Muscle layer of colon (tissue), 2 donors: Measurements from ENCODE around the gene B3GLCT.
"Not testable (repeated sequence)": the region's sequence is repeated elsewhere in the genome, so short reads cannot be mapped to it uniquely, and the experiment has no call there.

ENCODE experiments used
- H3K27ac ChIP-seq: one replicate; pipeline ENCODE4 v1.7.0; 2013; ENCODE audit warnings: low read depth, mild to moderate bottlenecking, low read length, moderate library complexity
- H3K27me3 ChIP-seq, 2 donors: one replicate each; pipeline ENCODE4 v1.7.0; 2013; ENCODE audit warnings: low read length in 2 of 2, mild to moderate bottlenecking in 2 of 2; ENCODE audit not compliant: insufficient read depth in 2 of 2, control insufficient read depth in 1 of 2
- H3K36me3 ChIP-seq: one replicate; pipeline ENCODE4 v1.7.0; 2013; ENCODE audit warnings: mild to moderate bottlenecking, low read length; ENCODE audit not compliant: insufficient read depth
- H3K4me1 ChIP-seq: one replicate; pipeline ENCODE4 v1.7.0; 2013; ENCODE audit warnings: mild to moderate bottlenecking, low read length; ENCODE audit not compliant: insufficient read depth
- H3K4me3 ChIP-seq, 2 donors: one replicate each; pipeline ENCODE4 v1.7.0; 2013; ENCODE audit warnings: low read length in 2 of 2, low read depth in 1 of 2, mild to moderate bottlenecking in 1 of 2, moderate library complexity in 1 of 2
- H3K9ac ChIP-seq: one replicate; pipeline ENCODE4 v1.7.0; 2013; ENCODE audit warnings: low read length
- H3K9me3 ChIP-seq: one replicate; pipeline ENCODE4 v1.7.0; 2013; ENCODE audit warnings: mild to moderate bottlenecking, low read length
- donor health status: abdominal sarcoma.
- donor health status: Adenocarcinoma of cecum.

The B3GLCT gene

DNA sequence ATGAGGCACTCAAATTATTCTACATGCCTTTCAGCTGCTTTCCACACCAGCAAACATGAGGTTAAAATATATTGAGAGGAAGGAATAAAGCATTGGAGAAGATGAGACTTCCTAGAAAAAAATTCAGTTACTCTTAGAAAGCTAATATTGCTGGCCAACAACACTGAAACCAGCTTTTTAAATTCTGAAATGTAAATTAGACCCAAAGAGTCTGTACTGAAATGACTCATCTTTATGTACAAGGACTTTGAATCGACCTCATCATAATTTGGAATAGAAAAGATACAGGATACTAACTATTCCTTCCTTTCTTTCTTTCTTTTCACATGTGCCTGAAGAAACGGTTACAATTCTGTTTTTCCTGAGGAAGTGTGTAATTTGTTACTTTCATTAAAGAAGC is 31.6 kb upstream of the B3GLCT start:
- no peaks in the 10 kb centered on the region for H3K36me3 ChIP-seq
- H3K4me3 ChIP-seq: no peak overlapping the region
- H3K4me1 ChIP-seq: peaks cover under 1% of the 10 kb centered on the region
- no peak overlapping the region for H3K9ac ChIP-seq
- no peak overlapping the region for H3K27ac ChIP-seq
- no peaks in the 10 kb centered on the region for H3K9me3 ChIP-seq
- H3K27me3 ChIP-seq: no peaks in the 10 kb centered on the region

DNA sequence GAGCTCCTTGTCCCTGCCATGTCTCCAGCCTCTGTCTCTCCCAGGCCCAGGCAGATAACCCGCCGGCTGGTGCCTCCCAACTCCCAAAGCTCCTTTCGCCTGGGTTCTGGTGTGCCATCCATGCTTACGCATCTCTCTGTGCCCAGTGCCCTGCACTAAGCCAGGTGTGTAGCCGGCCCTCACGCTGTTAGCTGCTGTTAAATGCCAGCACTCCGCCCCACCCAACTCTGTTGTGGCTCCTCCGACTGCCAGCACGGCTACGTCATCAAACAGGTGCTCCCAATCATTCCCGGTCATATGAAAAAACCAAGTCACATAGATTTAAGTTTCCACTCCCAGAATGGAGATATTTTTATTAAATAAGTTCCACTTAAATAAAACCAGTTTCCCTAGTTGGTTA is 31.0 kb upstream of the B3GLCT start:
- no peak overlapping the region for H3K4me3 ChIP-seq
- H3K27me3 ChIP-seq: no peaks in the 10 kb centered on the region

DNA sequence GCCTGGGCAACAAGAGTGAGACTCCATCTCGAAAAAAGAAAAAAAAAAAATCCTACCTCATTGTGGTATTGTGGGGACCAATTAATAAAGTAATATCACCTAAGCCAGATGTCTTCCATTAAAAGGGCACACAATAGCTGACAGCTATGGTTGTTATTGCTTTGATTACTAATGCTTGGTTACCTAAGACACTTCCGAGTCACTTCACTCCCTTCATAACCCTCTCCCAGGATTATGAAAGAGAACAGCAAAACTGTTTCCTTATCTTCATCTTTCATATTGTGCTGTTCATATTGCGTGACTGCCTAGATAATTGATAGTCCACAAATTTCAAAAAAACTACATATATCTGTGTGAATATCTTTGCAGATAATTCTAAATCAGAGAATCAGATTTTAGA is 27.8 kb upstream of the B3GLCT start:
- Histone ChIP-seq H3K4me1 (no peaks in the 10 kb centered on the region), H3K27ac (no peak overlapping the region), H3K9me3 (no peaks in the 10 kb centered on the region), H3K4me3 (no peak overlapping the region), H3K27me3 (no peaks in the 10 kb centered on the region), H3K36me3 (no peaks in the 10 kb centered on the region), H3K9ac (no peak overlapping the region)

More for the DNA sequence above, 31.0 kb upstream of the B3GLCT start:
- no peaks in the 10 kb centered on the region for H3K36me3 ChIP-seq
- H3K27ac ChIP-seq: no peak overlapping the region
- H3K9ac ChIP-seq: no peak overlapping the region
- H3K9me3 ChIP-seq: no peaks in the 10 kb centered on the region
- no peaks in the 10 kb centered on the region for H3K4me1 ChIP-seq

DNA sequence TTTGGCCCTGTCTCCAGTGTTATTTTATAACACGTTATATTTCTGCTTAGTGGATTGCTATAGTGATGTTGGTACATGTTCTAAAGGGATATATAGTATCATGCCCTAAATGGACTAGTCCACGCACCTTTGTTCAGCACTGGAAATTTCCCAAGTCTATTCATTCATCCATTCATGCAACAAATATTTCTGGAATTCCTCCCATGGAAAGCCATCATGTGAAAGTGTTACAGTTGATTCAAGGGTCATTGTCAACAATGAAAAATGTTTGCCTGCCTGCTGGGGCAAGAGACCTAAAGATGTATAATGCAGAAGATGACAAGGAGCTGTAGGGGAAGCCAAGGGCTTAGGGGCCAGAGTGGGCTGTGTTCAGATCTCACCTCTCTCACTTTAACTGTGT is 27.2 kb upstream of the B3GLCT start:
- Histone ChIP-seq H3K36me3 (no peaks in the 10 kb centered on the region), H3K4me1 (no peaks in the 10 kb centered on the region), H3K9ac (no peak overlapping the region), H3K27ac (no peak overlapping the region), H3K4me3 (no peak overlapping the region), H3K9me3 (no peaks in the 10 kb centered on the region), H3K27me3 (no peaks in the 10 kb centered on the region)

DNA sequence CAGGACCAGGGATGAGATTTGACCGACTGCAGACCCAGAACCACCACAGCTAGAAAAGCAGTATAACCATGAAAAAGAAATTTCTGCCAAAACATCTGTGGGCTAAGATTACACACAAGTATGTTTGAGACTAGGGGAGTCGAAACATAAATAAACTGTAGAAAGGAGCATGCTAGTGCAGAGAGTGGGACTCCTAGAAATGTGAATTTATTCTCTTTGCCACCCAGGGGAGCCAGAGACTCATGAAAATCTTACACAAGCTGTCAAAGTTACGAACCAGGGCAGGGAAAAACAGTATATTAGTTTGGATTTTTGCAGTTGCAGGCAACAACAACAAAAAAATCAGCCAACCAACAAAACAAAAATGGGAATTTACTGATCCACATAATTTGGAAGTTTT is 25.8 kb upstream of the B3GLCT start:
- no peak overlapping the region for H3K9ac ChIP-seq
- H3K4me1 ChIP-seq: no peaks in the 10 kb centered on the region
- no peaks in the 10 kb centered on the region for H3K36me3 ChIP-seq
- no peak overlapping the region for H3K27ac ChIP-seq
- H3K27me3 ChIP-seq: no peaks in the 10 kb centered on the region
- H3K9me3 ChIP-seq: no peaks in the 10 kb centered on the region
- no peak overlapping the region for H3K4me3 ChIP-seq

DNA sequence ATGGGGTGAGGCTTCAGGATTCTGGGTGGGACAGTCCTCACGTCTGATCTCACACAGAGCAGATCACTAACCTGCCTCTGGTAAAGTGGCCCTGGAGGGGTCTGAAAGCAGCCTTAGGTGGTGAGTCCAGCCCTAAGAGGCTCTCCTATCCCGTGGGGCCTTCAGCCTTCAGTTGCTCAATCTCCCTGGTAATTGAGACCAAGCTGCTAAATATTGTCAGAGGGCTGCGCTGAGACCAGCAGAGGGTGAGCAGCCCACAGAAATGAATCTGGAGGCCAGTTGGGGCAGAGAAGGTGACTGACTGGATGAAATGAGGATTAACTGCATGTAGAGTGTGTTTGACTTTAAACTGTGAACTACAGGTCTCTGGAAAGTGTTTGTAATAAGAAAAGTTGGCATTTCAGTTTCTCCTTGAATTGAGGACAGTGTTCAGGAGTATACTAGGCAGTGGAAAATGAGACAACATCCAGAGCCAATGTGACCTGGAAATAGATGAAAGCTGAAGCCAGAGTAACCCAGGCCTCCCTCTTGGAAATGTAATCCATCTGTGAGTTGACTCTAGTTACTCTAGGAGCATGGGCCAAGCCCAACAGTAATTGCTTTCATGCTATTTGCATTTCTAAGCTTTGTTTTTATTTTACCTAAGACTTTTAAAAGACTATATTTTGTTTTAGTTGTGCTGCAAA is 23.8 kb upstream of the B3GLCT start:
- Histone ChIP-seq H3K27ac (no peak overlapping the region), H3K9me3 (no peaks in the 10 kb centered on the region), H3K9ac (no peak overlapping the region), H3K36me3 (no peaks in the 10 kb centered on the region), H3K4me1 (no peaks in the 10 kb centered on the region), H3K27me3 (no peaks in the 10 kb centered on the region), H3K4me3 (no peak overlapping the region)

DNA sequence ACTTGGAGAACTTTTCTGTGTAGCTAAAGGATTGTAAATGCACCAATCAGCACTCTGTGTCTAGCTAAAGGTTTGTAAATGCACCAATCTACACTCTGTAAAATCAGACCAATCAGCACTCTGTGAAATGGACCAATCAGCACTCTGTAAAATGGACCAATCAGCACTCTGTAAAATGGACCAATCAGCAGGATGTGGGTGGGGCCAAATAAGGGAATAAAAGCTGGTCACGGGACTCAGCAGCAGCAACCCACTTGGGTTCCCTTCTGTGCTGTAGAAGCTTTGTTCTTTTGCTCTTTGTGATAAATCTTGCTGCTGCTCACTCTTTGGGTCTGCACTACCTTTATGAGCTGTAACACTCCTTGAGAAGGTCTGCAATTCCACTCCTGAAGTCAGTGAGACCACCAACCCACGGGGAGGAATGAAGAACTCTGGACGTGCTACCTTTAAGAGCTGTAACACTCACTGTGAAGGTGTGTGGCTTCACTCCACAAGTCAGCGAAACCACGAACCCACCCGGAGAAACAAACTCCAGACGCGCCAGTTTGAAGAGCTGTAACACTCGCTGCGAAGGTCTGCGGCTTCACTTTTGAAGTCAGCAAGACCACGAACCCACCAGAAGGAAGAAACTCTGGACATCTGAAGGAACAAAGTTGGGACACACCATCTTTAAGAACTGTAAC is 21.8 kb upstream of the B3GLCT start:
- not testable (repeated sequence) for H3K4me3 ChIP-seq, H3K4me1 ChIP-seq, H3K27ac ChIP-seq, H3K27me3 ChIP-seq, H3K36me3 ChIP-seq, H3K9ac ChIP-seq, H3K9me3 ChIP-seq

DNA sequence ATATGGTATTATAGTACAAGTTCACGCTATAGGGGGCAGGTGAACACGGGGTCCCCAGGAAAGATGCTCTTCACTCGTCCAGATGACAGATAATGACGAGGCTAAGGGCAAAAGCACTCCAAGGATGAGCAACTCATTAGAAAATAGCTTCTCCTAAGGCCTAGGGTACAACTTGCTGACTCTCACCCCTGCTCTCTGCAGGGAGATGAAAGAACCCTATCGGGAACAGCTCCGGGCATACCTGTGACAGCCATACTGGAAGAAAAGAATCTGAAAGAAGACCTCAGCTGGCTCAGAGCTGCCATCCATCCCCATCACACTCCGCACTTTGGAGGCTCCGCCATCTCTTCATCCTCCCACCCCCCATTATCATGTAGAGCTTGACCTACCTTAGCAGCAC is 20.5 kb upstream of the B3GLCT start:
- Histone ChIP-seq H3K9me3 (no peaks in the 10 kb centered on the region), H3K27ac (no peak overlapping the region), H3K4me1 (no peaks in the 10 kb centered on the region)

DNA sequence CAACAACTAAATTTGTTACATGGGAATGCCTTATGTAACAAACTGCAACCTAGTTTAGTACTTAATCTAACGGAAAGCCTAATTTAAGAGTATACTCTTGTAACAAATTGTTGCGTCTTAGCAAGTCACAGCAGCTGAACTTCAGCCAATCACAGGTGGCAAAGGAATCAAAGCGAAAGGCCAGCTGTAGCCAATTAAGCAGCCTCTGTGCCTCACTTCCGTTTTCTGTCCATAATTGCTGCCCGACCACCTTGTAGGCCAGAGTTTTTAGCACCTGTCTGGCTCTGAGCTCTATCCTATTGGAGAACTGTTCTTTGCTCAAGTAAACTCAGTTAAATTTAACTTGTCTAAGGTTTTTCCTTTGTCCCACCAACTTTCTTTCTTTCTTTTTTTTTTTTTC is 20.0 kb upstream of the B3GLCT start:
- H3K9ac ChIP-seq: no peak overlapping the region
- H3K27me3 ChIP-seq: no peaks in the 10 kb centered on the region
- H3K4me3 ChIP-seq: no peak overlapping the region
- no peak overlapping the region for H3K27ac ChIP-seq
- no peaks in the 10 kb centered on the region for H3K9me3 ChIP-seq
- H3K4me1 ChIP-seq: no peaks in the 10 kb centered on the region
- H3K36me3 ChIP-seq: no peaks in the 10 kb centered on the region

More for the DNA sequence above, 20.5 kb upstream of the B3GLCT start:
- no peaks in the 10 kb centered on the region for H3K36me3 ChIP-seq
- H3K4me3 ChIP-seq: no peak overlapping the region
- no peak overlapping the region for H3K9ac ChIP-seq
- no peaks in the 10 kb centered on the region for H3K27me3 ChIP-seq

DNA sequence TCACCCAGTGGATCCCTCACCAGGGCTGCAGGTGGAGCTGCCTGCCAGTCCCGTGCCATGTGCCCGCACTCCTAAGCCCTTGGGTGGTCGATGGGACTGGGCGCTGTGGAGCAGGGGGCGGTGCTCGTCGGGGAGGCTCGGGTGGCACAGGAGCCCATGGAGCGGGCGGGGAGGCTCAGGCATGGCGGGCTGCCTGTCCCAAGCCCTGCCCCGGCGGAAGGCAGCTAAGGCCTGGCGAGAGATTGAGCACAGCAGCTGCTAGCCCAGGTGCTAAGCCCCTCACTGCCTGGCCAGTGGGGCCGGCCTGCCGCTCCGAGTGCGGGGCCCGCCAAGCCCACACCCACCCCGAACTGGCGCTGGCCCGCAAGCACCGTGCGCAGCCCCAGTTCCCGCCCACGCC is 16.8 kb upstream of the B3GLCT start:
- Histone ChIP-seq H3K4me3 (no peak overlapping the region), H3K4me1 (no peaks in the 10 kb centered on the region), H3K27me3 (no peaks in the 10 kb centered on the region), H3K27ac (no peak overlapping the region), H3K36me3 (no peaks in the 10 kb centered on the region), H3K9ac (no peak overlapping the region), H3K9me3 (no peaks in the 10 kb centered on the region)

DNA sequence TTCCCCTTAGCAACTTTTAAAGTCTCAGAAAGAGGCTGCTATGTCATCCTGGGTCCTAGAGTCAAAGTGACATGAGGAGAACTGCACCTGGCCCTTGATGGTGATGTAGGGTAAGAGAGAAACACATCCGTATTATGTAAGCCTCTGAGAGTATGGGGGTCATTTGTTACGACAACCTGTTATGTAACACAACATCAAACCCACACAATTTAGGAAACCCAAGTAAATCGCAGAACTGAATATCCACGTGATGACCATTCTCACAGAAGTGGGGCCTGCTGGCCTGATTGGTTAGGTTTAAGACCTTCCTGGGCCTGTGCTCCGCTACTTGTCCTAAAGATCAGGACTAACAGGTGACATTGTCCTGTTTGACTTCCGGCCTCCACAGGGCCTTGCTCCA is 15.3 kb upstream of the B3GLCT start:
- Histone ChIP-seq H3K9me3 (no peaks in the 10 kb centered on the region), H3K9ac (no peak overlapping the region), H3K27me3 (no peaks in the 10 kb centered on the region), H3K4me3 (no peak overlapping the region), H3K4me1 (no peaks in the 10 kb centered on the region), H3K36me3 (no peaks in the 10 kb centered on the region), H3K27ac (no peak overlapping the region)
